Lung (tissue), 12 donors: ENCODE results near the gene FOSL1. TPM values are rescaled to one million over a fixed set of nuclear protein-coding genes. Genes with fewer than 3 reads are reported as not detected.

Source experiments
- ATAC-seq: fragments of 200-7000 bp; cut with Tn5 transposase; one replicate; pipeline ENCODE4 v1.9.1; 2020; ENCODE audit warnings: moderate number of reproducible peaks; ENCODE audit not compliant: insufficient read depth, low FRiP score
- DNase-seq, 3 donors: peaks; one replicate each; pipeline ENCODE4 v3.0.0-alpha.2; 2013 to 2017
- H3K27ac ChIP-seq, 2 donors: one replicate each; pipeline ENCODE4 v1.5.1; 2013; ENCODE audit warnings: mild to moderate bottlenecking in 2 of 2, moderate library complexity in 2 of 2, control low read depth in 1 of 2, inconsistent platforms in 1 of 2, low read depth in 1 of 2, low read length in 1 of 2
- H3K27me3 ChIP-seq, 3 donors: one replicate each; pipeline ENCODE4 v1.5.1; 2013; ENCODE audit warnings: low read length in 2 of 3; ENCODE audit not compliant: control insufficient read depth in 3 of 3, insufficient read depth in 3 of 3
- H3K36me3 ChIP-seq, 4 donors: one replicate each; pipeline ENCODE4 v1.5.1; 2013; ENCODE audit warnings: low read length in 4 of 4, mild to moderate bottlenecking in 1 of 4, moderate library complexity in 1 of 4; ENCODE audit not compliant: control insufficient read depth in 4 of 4, insufficient read depth in 4 of 4
- H3K4me1 ChIP-seq, 5 donors: one replicate each; pipeline ENCODE4 v1.5.1; 2013; ENCODE audit warnings: low read length in 5 of 5, mild to moderate bottlenecking in 2 of 5, moderate library complexity in 1 of 5; ENCODE audit not compliant: control insufficient read depth in 5 of 5, insufficient read depth in 5 of 5
- H3K4me3 ChIP-seq: one replicate; pipeline ENCODE4 v1.5.1; 2013; ENCODE audit warnings: mild to moderate bottlenecking, control low read depth, moderate library complexity
- H3K9ac ChIP-seq, 2 donors: one replicate each; pipeline ENCODE4 v1.5.1; 2013; ENCODE audit warnings: low read length in 2 of 2, control low read depth in 1 of 2; ENCODE audit not compliant: insufficient read depth in 1 of 2
- H3K9me3 ChIP-seq, 4 donors: one replicate each; pipeline ENCODE4 v1.5.1; 2013; ENCODE audit warnings: low read length in 3 of 4, mild to moderate bottlenecking in 1 of 4, moderate library complexity in 1 of 4; ENCODE audit not compliant: control insufficient read depth in 4 of 4, insufficient read depth in 3 of 4
- WGBS, 2 donors: extraction: QIAGEN DNeasy Blood & Tissue Kit; methylation state at CpG; one replicate each; pipeline ENCODE4 v1.1.7; 2013; 5-methylcytosine and 5-hydroxymethylcytosine counted together
- polyA plus RNA-seq, 2 donors: library from polyadenylated mRNA; stranded (reverse); fragments of 200-250 nt; gene quantifications; one replicate each; pipeline ENCODE4 v1.2.1, GENCODE V29; 2013
- total RNA-seq, 2 donors: library from RNA; depleted of rRNA in 1 of 2; stranded (reverse); fragments of >200 nt in 1 of 2; gene quantifications; one replicate each; pipeline ENCODE4 v1.2.1, GENCODE V29; 2014 to 2021
- TF ChIP-seq, protein P1 (sequence below): IDR thresholded peaks from 2 replicates; pipeline ENCODE4 v1.5.1; 2012; ENCODE audit warnings: mild to moderate bottlenecking; ENCODE audit errors: control extremely low read depth, extremely low read depth
- donor health status: control.
- donor health status: control.
- donor health status: Bipolar disorder and iron deficiency.
- donor health status: healthy.
- donor health status: DM: yes; HTN: yes; CAD: no.

The FOSL1 gene
- total and polyA plus RNA-seq, 4 donors, result 0.43 to 19.9 (median 15.3) TPM

DNA sequence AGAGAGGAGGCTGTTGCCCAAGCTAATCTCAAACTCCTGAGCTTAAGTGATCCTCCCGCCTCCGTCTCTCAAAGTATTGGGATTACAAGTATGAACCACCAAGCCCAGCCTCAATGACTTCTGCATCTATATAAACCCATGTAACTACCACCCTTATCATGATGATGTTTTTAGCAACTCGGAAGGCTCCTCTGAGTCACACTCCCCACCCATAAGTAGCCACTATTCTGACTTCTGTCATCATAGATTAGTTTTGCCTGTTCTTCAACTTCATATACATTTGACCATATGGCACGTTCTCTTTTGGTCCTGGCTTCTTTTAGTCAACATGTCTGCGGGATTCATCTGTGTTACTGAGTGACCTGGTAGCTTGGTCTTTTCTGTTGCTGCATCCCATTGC lies 6.4 kb upstream of the FOSL1 start:
- Histone ChIP-seq H3K27me3 (peaks cover 0 to 14% (median 6%) of the 10 kb centered on the region in 3 donors), H3K9me3 (no peaks in the 10 kb centered on the region), H3K27ac (no peak overlapping the region), H3K9ac (no peak overlapping the region), H3K36me3 (no peaks in the 10 kb centered on the region), H3K4me3 (no peak overlapping the region), H3K4me1 (peaks cover 0 to 6% (median 5%) of the 10 kb centered on the region in 5 donors)
- TF ChIP-seq, protein P1, sequence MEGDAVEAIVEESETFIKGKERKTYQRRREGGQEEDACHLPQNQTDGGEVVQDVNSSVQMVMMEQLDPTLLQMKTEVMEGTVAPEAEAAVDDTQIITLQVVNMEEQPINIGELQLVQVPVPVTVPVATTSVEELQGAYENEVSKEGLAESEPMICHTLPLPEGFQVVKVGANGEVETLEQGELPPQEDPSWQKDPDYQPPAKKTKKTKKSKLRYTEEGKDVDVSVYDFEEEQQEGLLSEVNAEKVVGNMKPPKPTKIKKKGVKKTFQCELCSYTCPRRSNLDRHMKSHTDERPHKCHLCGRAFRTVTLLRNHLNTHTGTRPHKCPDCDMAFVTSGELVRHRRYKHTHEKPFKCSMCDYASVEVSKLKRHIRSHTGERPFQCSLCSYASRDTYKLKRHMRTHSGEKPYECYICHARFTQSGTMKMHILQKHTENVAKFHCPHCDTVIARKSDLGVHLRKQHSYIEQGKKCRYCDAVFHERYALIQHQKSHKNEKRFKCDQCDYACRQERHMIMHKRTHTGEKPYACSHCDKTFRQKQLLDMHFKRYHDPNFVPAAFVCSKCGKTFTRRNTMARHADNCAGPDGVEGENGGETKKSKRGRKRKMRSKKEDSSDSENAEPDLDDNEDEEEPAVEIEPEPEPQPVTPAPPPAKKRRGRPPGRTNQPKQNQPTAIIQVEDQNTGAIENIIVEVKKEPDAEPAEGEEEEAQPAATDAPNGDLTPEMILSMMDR, result no peak
- WGBS, 2 donors, result 85 to 92% methylated on average over 5 of the region's 5 CpGs
- ATAC-seq (no peak), DNase-seq (no peak)

GRCh38 chr11:65903715-65904114 lies 3.5 kb upstream of the FOSL1 start:
- Histone ChIP-seq H3K9me3 (no peaks in the 10 kb centered on the region), H3K27ac (no peak overlapping the region), H3K27me3 (peaks cover 0 to 35% (median 22%) of the 10 kb centered on the region in 3 donors), H3K9ac (no peak overlapping the region), H3K4me3 (no peak overlapping the region), H3K36me3 (no peaks in the 10 kb centered on the region), H3K4me1 (peaks cover 0 to 4% (median 0%) of the 10 kb centered on the region in 5 donors)
- no peak for DNase-seq
- ATAC-seq, result no peak
- WGBS, 2 donors, result 79 to 90% methylated on average over 8 of the region's 8 CpGs
- TF ChIP-seq, protein P1, result no peak

DNA sequence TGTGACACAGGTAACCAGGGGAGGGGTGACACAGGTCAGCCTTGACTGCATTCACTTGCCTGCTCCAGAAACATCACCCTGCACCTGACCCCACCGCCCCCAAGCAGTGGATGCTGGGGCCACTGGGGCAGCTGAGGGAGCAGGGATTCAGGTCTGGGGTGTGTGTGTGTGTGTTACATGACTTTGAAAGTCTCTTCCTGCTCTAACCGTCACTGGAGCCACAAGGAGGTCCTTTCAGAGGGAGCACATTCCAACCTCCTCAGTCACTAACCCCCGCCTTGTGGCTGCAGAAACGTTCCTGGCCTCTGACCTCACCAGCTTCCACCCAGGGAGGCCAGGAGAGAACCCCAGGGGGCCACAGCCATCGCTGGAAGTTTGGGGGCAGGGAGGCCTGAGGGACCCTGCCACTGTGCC lies 2.9 kb upstream of the FOSL1 start:
- Histone ChIP-seq H3K36me3 (no peaks in the 10 kb centered on the region), H3K4me1 (peaks cover 0 to 4% (median 0%) of the 10 kb centered on the region in 5 donors), H3K27me3 (peaks cover 0 to 39% (median 27%) of the 10 kb centered on the region in 3 donors), H3K9me3 (no peaks in the 10 kb centered on the region), H3K27ac (peak overlapping the region in 1 of 2 donors; percentile 26), H3K9ac (no peak overlapping the region), H3K4me3 (no peak overlapping the region)
- DNase-seq, result no peak
- TF ChIP-seq, protein P1, result no peak
- ATAC-seq, result no peak
- WGBS, 2 donors, result 18 to 25% methylated on average over 5 of the region's 5 CpGs

GRCh38 chr11:65900899-65901180 lies 652 bp upstream of the FOSL1 start:
- H3K27ac ChIP-seq, result peak overlapping the region in 1 of 2 donors; percentile 93
- DNase-seq, result no peak
- 74 to 85% methylated on average over 11 of the region's 11 CpGs for WGBS, 2 donors
- no peak for ATAC-seq
- peaks cover 0 to 4% (median 0%) of the 10 kb centered on the region in 5 donors for H3K4me1 ChIP-seq
- peaks cover 0 to 56% (median 37%) of the 10 kb centered on the region in 3 donors for H3K27me3 ChIP-seq
- no peaks in the 10 kb centered on the region for H3K36me3 ChIP-seq
- H3K9me3 ChIP-seq, result no peaks in the 10 kb centered on the region
- TF ChIP-seq, protein P1, result no peak
- H3K4me3 ChIP-seq, result no peak overlapping the region
- H3K9ac ChIP-seq, result no peak overlapping the region
